CD14-positive monocyte (primary cell): ENCODE measurements around the gene MAP2K4. TPM values are rescaled to one million over a fixed set of nuclear protein-coding genes. Genes with fewer than 3 reads are reported as not detected.

Experiments used
- DNase-seq, 3 donors: peaks; one replicate each; pipeline ENCODE4 v3.0.0-alpha.2; 2011 to 2022
- H2AFZ ChIP-seq: 2 replicates; pipeline ENCODE4 v1.6.0; 2012; ENCODE audit warnings: mild to moderate bottlenecking, low read depth, low read length, inconsistent platforms; ENCODE audit not compliant: insufficient read depth, poor library complexity, severe bottlenecking
- H3K27ac ChIP-seq, 2 donors: 1 replicate in 1 of 2; 2 replicates in 1 of 2; pipeline ENCODE4 v1.5.1; 2012 to 2013; ENCODE audit warnings: low read length in 2 of 2, control low read depth in 1 of 2, inconsistent platforms in 1 of 2, low read depth in 1 of 2, mild to moderate bottlenecking in 1 of 2
- H3K27me3 ChIP-seq, 2 donors: one replicate each; pipeline versions ENCODE4 v1.6.0 to v1.6.1; 2011 to 2013; ENCODE audit warnings: low read length in 2 of 2; ENCODE audit not compliant: control insufficient read depth in 2 of 2, insufficient read depth in 2 of 2
- H3K36me3 ChIP-seq, 2 donors: replicated peaks in 1 of 2; 1 replicate in 1 of 2; 2 replicates in 1 of 2; pipeline versions ENCODE4 v1.5.1 to v1.6.1; 2012 to 2013; ENCODE audit warnings: low read length in 2 of 2, control low read depth in 1 of 2, inconsistent platforms in 1 of 2, mild to moderate bottlenecking in 1 of 2; ENCODE audit not compliant: insufficient read depth in 2 of 2, control insufficient read depth in 1 of 2
- H3K4me1 ChIP-seq, 2 donors: 1 replicate in 1 of 2; 2 replicates in 1 of 2; pipeline versions ENCODE4 v1.5.1 to v1.6.1; 2012 to 2013; ENCODE audit warnings: low read length in 2 of 2, control low read depth in 1 of 2, inconsistent platforms in 1 of 2, mild to moderate bottlenecking in 1 of 2, moderate library complexity in 1 of 2; ENCODE audit not compliant: insufficient read depth in 2 of 2, control insufficient read depth in 1 of 2
- H3K4me2 ChIP-seq: replicated peaks from 2 replicates; pipeline ENCODE3; 2012; ENCODE audit warnings: low read length, moderate library complexity, mild to moderate bottlenecking; ENCODE audit not compliant: poor library complexity, severe bottlenecking; ENCODE audit errors: extremely low read depth
- H3K4me3 ChIP-seq, 3 experiments: fragments of 200-600 bp in 1 of 3; sonication (generic) in 1 of 3; replicated peaks in 1 of 3; 1 replicate in 2 of 3; 2 replicates in 1 of 3; pipeline ENCODE4 v1.5.1; 2011 to 2013; ENCODE audit warnings: low read length in 3 of 3, mild to moderate bottlenecking in 3 of 3, control low read depth in 2 of 3, low read depth in 2 of 3, inconsistent platforms in 1 of 3, moderate library complexity in 1 of 3
- H3K79me2 ChIP-seq: 2 replicates; pipeline ENCODE4 v1.6.0; 2012; ENCODE audit warnings: mild to moderate bottlenecking, control low read depth, inconsistent platforms, low read length, moderate library complexity; ENCODE audit not compliant: insufficient read depth
- H3K9ac ChIP-seq: 2 replicates; pipeline ENCODE4 v1.6.0; 2017; ENCODE audit warnings: low read length, mild to moderate bottlenecking; ENCODE audit not compliant: insufficient read depth, poor library complexity, severe bottlenecking
- H3K9me3 ChIP-seq, 2 donors: replicated peaks in 1 of 2; 1 replicate in 1 of 2; 2 replicates in 1 of 2; pipeline versions ENCODE4 v1.5.1 to v1.6.1; 2012 to 2013; ENCODE audit warnings: low read length in 2 of 2, control low read depth in 1 of 2; ENCODE audit not compliant: control insufficient read depth in 1 of 2, insufficient read depth in 1 of 2
- H4K20me1 ChIP-seq: 2 replicates; pipeline ENCODE4 v1.6.0; 2012; ENCODE audit warnings: mild to moderate bottlenecking, low read length, control low read depth, moderate library complexity; ENCODE audit not compliant: insufficient read depth
- H3K27ac Mint-ChIP-seq, 7 donors: one replicate each; pipeline ENCODE4 v1.8.0; 2020; ENCODE audit warnings: mild to moderate bottlenecking in 7 of 7, mixed read lengths in 7 of 7, moderate library complexity in 6 of 7, inconsistent platforms in 2 of 7
- H3K27me3 Mint-ChIP-seq, 3 donors: one replicate each; pipeline ENCODE4 v1.8.0; 2021 to 2022; ENCODE audit warnings: low read depth in 3 of 3, mild to moderate bottlenecking in 3 of 3, mixed read lengths in 3 of 3, moderate library complexity in 3 of 3, inconsistent platforms in 1 of 3
- H3K36me3 Mint-ChIP-seq, 2 donors: one replicate each; pipeline ENCODE4 v1.8.0; 2020; ENCODE audit warnings: mixed read lengths in 2 of 2, inconsistent platforms in 1 of 2, mild to moderate bottlenecking in 1 of 2
- H3K4me1 Mint-ChIP-seq: one replicate; pipeline ENCODE4 v1.8.0; 2020; ENCODE audit warnings: mild to moderate bottlenecking, mixed read lengths
- H3K4me3 Mint-ChIP-seq, 2 donors: one replicate each; pipeline ENCODE4 v1.8.0; 2020; ENCODE audit warnings: mild to moderate bottlenecking in 2 of 2, mixed read lengths in 2 of 2, moderate library complexity in 1 of 2
- H3K9me3 Mint-ChIP-seq, 7 donors: one replicate each; pipeline ENCODE4 v1.8.0; 2020 to 2022; ENCODE audit warnings: mixed read lengths in 7 of 7, mild to moderate bottlenecking in 6 of 7, moderate library complexity in 6 of 7, inconsistent platforms in 2 of 7
- CTCF ChIP-seq: fragments of 200-600 bp; IDR thresholded peaks from one replicate; pipeline ENCODE4 v1.8.0; 2022; ENCODE audit warnings: antibody characterized with exemption, mild to moderate bottlenecking
- WGBS: methylation state at CpG from one replicate; pipeline ENCODE4 v1.1.5; 2013; ENCODE audit warnings: missing lambda C conversion rate; ENCODE audit not compliant: insufficient coverage; 5-methylcytosine and 5-hydroxymethylcytosine counted together
- intact Hi-C, 2 donors: fragments of 100-400 bp; cut with micrococcal nuclease; formaldehyde crosslinking; loops; one replicate each; pipeline versions ENCODE4 v1.15.0 to v1.15.1; 2023
- polyA plus RNA-seq, 3 donors: library from polyadenylated mRNA; depleted of rRNA in 1 of 3; unstranded in 2 of 3; stranded (reverse) in 1 of 3; fragments of 300-500 nt in 2 of 3; fragments of >200 nt in 1 of 3; fragmentation: Illumina TruSeq in 2 of 3; gene quantifications; 1 replicate in 2 of 3; 2 replicates in 1 of 3; pipeline ENCODE4 v1.2.3, GENCODE V29; 2012 to 2021

The MAP2K4 gene
- polyA plus RNA-seq, 3 donors = 8.1 to 41.8 (median 23.2) TPM

GRCh38 chr17:12028611-12029010, 7.9 kb downstream of the MAP2K4 start:
- H3K79me2 ChIP-seq = peaks cover 70% of the 10 kb centered on the region
- H3K4me2 ChIP-seq = no peak overlapping the region
- DNase-seq = no peak
- peaks cover 25% of the 10 kb centered on the region for H3K4me1 Mint-ChIP-seq
- no peak overlapping the region for H3K4me3 ChIP-seq
- no peak overlapping the region for H3K27ac Mint-ChIP-seq
- H3K9me3 ChIP-seq = no peaks in the 10 kb centered on the region
- peaks cover 0 to 6% of the 10 kb centered on the region in 2 donors for H3K4me1 ChIP-seq
- no peak overlapping the region for H3K9ac ChIP-seq
- peaks cover 89% of the 10 kb centered on the region for H4K20me1 ChIP-seq
- no peak overlapping the region for H2AFZ ChIP-seq
- H3K9me3 Mint-ChIP-seq = peaks cover 0 to 3% (median 0%) of the 10 kb centered on the region in 7 donors
- peaks cover 4 to 12% of the 10 kb centered on the region in 2 donors for H3K36me3 Mint-ChIP-seq
- no peaks in the 10 kb centered on the region for H3K27me3 Mint-ChIP-seq
- no CpG with 5 or more reads among the region's 2 CpGs for WGBS
- TF ChIP-seq CTCF = no peak
- intact Hi-C loops = no loop called here
- no peaks in the 10 kb centered on the region for H3K36me3 ChIP-seq
- H3K27me3 ChIP-seq = no peaks in the 10 kb centered on the region
- H3K4me3 Mint-ChIP-seq = no peak overlapping the region
- H3K27ac ChIP-seq = no peak overlapping the region

GRCh38 chr17:12034538-12034937, 13.9 kb downstream of the MAP2K4 start:
- peaks cover 16% of the 10 kb centered on the region for H3K4me1 Mint-ChIP-seq
- Histone ChIP-seq H3K27ac (no peak overlapping the region), H4K20me1 (peaks cover 82% of the 10 kb centered on the region), H3K36me3 (peaks cover 3 to 10% of the 10 kb centered on the region in 2 donors), H2AFZ (no peak overlapping the region), H3K9ac (no peak overlapping the region), H3K4me3 (no peak overlapping the region), H3K9me3 (no peaks in the 10 kb centered on the region), H3K27me3 (no peaks in the 10 kb centered on the region), H3K4me2 (no peak overlapping the region), H3K79me2 (peaks cover 64% of the 10 kb centered on the region), H3K4me1 (peaks cover 0 to 6% of the 10 kb centered on the region in 2 donors)
- no peak overlapping the region for H3K4me3 Mint-ChIP-seq
- peaks cover 10 to 21% of the 10 kb centered on the region in 2 donors for H3K36me3 Mint-ChIP-seq
- no peaks in the 10 kb centered on the region for H3K27me3 Mint-ChIP-seq
- WGBS = no CpG with 5 or more reads among the region's 4 CpGs
- no peak for DNase-seq
- intact Hi-C loops = no loop called here
- peaks cover 0 to 3% (median 0%) of the 10 kb centered on the region in 7 donors for H3K9me3 Mint-ChIP-seq
- TF ChIP-seq CTCF = no peak
- H3K27ac Mint-ChIP-seq = no peak overlapping the region
